Measurements from ENCODE around the gene CDKN2AIPNL.

GRCh38 chr5:134440201-134440755 is 28.6 kb upstream of the CDKN2AIPNL start:
- TF ChIP-seq CTCF (IDR thresholded peaks at IDR 0.05; ENCODE audit: borderline replicate concordance, extremely low read depth, low read length, poor library complexity, severe bottlenecking), result no peak
- TF ChIP-seq EZH2 (IDR thresholded peaks at IDR 0.05; ENCODE audit: borderline replicate concordance, low read depth, low read length, severe bottlenecking), result no peak

Measured in DND-41 (cell line).